Measurements from ENCODE around the gene SLC35F3.

The SLC35F3 gene

DNA sequence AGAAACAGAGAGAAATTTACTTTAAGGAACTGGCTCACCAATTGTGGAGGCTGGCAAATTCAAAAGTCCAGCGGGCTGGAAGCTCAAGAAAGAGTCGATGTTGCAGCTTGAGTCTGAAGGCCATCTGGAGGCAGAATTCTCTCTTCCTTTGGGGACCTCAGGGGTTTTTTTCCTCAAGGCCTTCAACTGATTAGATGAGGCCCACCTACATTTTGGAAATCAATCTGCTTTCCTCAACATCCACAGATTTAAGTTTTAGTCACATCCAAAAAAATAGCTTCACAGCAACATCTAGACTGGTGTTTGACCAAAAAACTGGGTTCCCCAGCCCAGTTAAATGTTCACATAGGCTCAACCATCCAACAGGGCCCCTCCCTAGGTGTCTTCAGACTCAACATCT is 114.9 kb downstream of the SLC35F3 start:
- in situ Hi-C loops (cut with HindIII; ENCODE audit: low sequenced_read_pairs), result no loop called here

DNA sequence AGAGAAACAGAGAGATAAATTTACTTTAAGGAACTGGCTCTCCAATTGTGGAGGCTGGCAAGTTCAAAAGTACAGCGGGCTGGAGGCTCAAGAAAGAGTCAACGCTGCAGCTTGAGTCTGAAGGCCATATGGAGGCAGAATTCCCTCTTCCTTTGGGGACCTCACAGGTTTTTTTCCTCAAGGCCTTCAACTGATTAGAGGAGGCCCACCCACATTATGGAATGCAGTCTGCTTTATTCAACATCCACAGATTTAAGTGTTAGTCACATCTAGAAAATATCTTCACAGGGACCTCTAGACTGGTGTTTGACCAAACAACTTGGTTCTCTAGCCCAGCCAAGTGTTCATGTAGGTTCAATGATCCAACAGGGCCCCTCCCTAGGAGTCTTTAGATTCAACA is 117.8 kb downstream of the SLC35F3 start:
- in situ Hi-C loops (cut with HindIII; ENCODE audit: low sequenced_read_pairs), result no loop called here

DNA sequence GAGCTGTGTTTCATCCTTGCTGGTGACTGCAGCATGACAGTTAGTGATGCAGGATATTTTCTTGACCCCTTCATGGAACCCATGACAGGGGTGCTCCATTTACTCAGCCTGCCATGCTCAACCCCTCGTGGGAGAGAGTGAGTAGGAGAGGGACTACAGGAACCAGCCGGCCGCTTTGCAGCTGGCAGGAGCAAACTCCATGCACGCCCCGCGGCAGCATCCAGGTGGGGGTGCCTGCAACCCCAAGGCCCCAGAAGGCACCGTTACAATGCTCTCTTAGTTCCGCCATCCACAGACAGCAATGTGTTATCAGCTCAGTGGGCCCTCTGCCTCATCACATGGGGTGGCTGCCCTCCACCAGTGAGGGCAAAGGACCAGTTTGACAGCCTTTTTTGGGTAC is 135.1 kb downstream of the SLC35F3 start:
- in situ Hi-C loops (cut with HindIII; ENCODE audit: low sequenced_read_pairs), result no loop called here

DNA sequence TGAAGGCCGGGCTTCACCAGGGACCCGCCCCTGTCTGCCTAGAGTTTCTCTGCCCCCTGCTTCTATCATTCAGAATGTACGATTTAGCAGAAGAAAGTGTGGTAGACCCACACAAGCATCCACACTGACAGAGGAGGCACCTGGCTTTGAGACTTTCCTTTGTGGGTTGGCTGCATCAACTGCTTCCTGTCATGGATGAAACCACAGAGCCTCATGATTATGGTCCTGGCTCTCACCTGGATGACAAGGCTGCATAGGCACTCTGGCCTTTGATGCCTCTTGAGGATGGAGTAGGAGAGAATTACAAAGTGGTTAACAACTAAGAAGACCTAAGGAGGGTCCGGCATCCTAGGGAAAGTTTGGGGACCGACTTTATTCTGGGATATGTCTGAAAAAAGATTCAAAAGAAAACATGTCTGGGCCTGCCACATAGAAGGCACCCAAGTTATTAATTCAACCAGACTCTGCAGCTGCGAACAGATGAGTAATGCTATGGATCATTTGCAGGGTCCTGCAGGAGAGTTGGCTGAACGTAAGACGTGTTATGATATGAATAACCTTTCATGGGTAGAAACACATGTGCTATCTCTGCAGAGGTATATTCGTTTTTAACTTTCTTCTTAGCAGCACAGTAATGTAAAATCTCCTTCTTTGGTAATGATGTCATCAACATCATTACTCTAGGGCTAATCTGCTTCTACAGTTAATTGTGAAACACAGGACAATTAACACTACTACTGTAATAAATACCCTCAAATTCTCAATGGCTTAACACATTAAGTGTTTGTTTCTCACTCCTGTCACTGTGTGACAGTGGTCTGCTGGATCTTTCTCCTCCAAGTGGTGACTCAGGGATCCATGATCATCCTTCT is 136.2 kb downstream of the SLC35F3 start:
- in situ Hi-C loops (cut with HindIII; ENCODE audit: low sequenced_read_pairs), result no loop called here

DNA sequence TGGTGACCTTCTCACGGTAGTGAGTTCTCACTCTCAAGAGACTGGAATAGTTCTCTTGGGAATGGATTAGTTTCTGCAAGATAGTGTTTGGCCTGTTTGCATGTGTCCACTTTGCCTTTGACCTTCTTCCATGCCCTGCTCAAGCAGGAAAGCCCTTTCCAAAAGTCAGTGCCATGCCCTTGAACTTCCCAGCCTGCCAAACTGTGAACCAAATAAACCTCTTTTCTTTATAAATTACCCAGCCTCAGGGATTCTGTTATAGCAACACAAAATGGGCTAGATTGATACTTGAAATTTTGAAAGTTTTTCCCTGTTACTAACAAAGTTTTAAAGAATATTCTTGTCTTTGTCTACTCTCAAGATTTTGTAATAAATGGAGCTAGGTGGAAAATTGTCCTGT is 139.6 kb downstream of the SLC35F3 start:
- in situ Hi-C loops (cut with HindIII; ENCODE audit: low sequenced_read_pairs), result no loop called here

DNA sequence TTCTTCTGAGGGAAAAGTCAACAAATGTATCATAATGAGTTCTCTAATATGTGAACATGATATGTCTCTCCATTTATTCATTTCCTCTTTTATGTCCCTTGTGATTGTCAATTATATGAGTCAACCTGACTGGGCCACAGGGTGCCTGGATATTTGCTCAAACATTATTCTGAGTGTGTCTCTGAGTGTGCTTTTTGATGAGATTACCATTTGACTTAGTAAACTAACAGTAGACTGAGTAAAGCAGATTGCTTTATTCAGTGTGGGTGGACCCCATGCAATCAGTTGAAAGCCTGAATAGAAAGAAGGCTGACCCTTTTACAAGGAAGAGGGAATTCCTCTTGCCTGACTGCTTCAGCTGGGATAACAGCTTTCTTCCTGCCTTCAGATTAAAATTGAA is 142.6 kb downstream of the SLC35F3 start:
- in situ Hi-C loops (cut with HindIII; ENCODE audit: low sequenced_read_pairs), result no loop called here

DNA sequence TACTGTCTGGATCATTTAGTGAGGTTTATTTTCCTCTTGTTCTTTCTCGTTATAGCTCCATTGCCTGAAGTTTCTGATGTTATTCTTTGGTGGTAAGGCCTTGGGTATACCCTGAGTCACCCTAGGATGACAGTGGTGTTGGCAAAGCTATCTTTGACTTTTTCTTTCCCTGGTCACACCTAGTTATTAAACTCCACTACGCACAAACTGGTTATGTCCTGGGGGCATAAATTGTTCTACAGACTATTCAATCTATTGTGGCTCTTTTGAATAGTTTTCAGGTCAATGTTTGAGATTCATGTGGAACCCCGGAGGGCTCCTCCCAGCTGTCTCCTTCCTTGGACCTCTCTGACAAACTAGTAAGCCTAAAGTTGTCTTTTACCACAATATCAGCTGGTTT is 157.7 kb downstream of the SLC35F3 start:
- in situ Hi-C loops (cut with HindIII; ENCODE audit: low sequenced_read_pairs), result loop anchor here (25.0 kb wide), 1 partner anchor 625 kb away; no protein-coding TSS in a partner anchor

DNA sequence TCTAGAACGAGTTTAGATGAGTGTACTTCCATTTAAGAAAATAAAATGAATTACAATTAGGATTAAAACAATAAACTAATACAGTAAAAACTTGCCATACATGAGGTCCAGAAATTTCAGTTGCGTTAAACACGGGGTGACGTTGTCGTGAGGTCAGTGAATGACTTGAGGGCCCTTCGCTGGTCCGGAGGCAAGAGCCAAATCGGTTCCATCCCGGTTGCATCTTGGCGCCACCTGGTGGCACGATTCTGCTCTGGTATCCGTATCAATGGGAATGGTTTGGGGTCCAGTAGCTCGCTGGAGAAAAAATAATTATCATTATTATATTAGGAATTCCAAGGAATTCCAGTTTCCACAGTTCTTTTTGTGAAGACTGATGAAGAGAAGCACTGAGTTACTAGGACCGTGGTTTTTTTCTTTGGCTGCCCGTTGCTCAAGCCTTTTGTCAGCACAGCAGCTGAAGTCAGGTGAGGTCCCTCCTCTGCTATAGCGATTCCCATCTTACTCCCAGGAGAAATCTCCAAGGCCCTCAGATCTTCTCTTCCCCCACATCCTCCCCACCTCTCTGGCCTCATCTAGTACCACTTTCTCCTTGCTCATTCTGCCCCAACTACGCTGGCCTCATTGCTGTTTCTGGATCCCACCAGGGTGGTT is 161.4 kb downstream of the SLC35F3 start:
- in situ Hi-C loops (cut with HindIII; ENCODE audit: low sequenced_read_pairs), result loop anchor here (25.0 kb wide), 1 partner anchor 629 kb away; no protein-coding TSS in a partner anchor

DNA sequence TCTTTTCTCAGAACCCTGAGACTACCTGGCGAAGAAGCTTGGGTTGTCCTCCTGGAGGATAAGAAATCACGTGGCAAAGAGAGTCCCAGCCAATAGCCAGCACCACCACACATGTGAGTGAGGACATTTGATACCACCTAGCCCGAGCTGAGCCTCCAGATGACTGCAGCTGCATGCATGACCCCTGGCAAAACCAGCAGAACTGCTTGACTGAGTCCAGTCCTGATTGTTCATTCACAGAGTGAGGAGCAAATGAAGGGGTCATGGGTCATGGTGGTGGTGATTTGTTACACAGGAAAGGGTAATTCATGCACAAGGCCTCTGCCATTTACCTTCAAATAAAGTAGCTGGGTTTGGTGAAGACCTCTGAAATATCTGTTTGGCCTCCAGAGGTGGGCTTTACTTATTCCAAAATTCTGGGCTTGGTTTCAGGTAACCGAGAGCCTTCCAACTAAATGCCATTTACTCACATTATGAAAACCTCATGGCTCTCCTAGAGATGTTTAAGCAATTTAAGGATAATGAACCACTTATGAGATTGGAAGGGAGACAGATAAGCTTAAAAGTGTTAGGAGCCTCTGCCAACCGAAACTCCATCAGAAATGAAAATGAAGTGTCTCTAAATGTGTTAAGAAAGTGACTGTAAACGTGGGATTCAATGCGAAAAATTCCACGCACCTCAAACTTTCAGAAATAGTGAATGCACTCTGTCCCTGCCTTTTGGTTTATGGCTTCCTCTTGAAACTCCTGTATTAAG is 163.3 kb downstream of the SLC35F3 start:
- in situ Hi-C loops (cut with HindIII; ENCODE audit: low sequenced_read_pairs), result loop anchor here (25.0 kb wide), 1 partner anchor 630 kb away; no protein-coding TSS in a partner anchor

DNA sequence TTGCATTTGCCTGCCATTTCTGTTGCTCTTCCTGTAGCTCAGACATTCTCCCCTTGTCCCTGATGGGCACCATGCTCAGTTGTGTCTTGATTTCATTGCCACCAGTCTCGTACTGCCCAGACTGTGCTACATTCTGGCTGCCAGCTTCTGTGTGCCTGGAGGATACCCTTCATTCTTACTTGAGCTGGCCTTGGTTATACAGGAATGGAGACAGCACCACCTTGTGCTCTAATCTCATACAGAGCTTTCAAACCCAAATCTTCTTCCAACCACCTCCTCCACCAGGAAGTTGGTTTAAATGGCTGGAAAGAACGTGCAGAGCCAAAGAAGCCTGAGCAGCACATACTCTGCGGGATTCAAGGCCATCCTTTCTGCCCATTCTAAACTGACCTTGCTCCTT is 165.3 kb downstream of the SLC35F3 start:
- in situ Hi-C loops (cut with HindIII; ENCODE audit: low sequenced_read_pairs), result loop anchor here (25.0 kb wide), 1 partner anchor 632 kb away; no protein-coding TSS in a partner anchor

DNA sequence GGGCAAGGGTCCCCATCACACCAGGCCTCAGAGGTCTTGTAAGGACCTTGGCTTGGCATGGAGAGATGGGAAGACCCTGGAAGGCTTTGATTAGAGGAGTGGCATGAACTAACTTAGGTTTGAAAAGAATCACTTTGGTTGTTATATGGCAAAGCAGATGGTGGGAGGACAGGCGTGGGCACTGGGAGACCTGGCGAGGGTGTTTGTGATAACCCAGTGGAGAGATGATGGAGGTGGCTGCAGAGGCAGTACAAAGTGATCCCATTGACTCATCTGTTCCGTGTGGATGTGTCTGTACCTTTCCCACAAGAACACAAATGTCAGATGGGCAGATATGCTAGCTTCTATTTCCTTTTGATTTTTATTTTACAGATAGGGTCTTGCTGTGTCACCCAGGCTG is 168.3 kb downstream of the SLC35F3 start:
- in situ Hi-C loops (cut with HindIII; ENCODE audit: low sequenced_read_pairs), result loop anchor here (25.0 kb wide), 1 partner anchor 635 kb away; no protein-coding TSS in a partner anchor

DNA sequence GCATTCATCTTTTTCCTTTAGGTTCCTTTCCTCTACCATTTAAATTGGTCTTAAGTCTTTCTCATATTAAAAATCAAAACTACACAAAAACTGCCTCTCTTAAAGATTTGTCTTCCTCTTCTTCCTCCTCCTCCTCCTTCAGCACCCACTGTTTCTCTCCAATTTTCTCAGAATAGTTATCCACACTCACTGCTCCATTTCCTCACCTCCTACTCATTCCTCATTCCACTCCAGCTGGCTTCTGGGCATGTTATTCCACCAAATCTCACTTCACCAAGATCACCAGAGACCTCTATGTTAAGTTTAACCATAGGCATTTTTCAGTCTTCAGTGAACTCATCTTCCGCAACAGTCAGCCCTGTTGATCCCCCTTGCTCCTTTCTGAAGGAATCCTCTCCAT is 173.7 kb downstream of the SLC35F3 start:
- in situ Hi-C loops (cut with HindIII; ENCODE audit: low sequenced_read_pairs), result no loop called here

DNA sequence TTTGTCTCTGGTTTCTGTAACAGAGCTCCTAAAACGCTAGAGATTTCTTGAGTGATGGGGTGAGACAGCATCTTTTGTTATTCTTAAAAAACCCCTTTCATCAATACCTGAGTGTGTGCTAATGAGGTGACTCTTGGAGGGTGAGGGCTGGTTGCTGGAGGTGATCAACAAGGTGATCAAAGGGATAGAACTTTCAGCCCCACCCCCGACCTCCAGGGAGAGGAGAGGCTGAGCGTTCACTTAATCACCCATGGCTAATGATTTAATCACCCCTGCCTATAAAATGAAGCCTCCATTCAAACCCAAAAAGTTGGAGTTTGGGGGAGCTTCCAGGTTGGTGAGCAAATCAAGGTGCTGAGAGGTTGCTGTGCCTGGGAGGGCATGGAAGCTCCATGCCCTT is 175.4 kb downstream of the SLC35F3 start:
- in situ Hi-C loops (cut with HindIII; ENCODE audit: low sequenced_read_pairs), result no loop called here

DNA sequence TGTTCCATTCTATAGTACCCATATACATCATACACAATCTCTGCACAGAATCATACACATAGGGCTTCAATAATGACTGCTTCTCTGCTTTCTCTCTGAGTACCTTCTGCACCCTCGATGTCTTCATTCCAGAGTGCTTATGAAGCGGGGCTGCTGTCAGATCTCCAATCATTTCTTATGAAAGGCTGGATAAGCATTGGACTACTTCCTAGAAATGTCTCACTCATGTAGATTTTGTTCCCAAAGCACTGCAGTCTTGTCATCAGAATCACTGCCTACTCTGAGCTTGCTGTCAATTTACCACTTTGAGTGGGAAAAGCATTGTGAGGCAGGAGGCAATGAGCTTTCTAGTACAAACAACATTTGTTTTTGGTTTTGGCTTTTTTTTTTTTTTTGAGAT is 179.0 kb downstream of the SLC35F3 start:
- in situ Hi-C loops (cut with HindIII; ENCODE audit: low sequenced_read_pairs), result no loop called here

DNA sequence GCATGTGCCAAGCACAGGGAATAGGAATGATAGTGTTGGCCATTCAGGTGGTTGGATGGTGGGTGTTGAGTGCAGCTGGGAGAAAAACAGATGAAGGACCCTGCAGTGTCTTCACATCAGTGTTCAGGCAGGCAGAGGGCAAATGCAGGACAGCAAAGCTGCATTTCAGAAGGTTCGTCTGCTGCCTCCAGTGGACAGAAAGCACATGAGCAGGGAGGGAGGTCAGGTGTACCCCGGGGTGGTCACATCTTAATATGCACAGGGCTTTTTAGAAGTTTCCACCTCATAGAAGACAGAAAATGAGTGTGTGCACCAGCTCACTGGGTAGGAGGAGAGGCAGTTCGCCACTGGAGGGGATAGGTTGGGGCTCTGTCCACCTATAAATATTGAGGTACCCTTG is 184.9 kb downstream of the SLC35F3 start:
- in situ Hi-C loops (cut with HindIII; ENCODE audit: low sequenced_read_pairs), result no loop called here

DNA sequence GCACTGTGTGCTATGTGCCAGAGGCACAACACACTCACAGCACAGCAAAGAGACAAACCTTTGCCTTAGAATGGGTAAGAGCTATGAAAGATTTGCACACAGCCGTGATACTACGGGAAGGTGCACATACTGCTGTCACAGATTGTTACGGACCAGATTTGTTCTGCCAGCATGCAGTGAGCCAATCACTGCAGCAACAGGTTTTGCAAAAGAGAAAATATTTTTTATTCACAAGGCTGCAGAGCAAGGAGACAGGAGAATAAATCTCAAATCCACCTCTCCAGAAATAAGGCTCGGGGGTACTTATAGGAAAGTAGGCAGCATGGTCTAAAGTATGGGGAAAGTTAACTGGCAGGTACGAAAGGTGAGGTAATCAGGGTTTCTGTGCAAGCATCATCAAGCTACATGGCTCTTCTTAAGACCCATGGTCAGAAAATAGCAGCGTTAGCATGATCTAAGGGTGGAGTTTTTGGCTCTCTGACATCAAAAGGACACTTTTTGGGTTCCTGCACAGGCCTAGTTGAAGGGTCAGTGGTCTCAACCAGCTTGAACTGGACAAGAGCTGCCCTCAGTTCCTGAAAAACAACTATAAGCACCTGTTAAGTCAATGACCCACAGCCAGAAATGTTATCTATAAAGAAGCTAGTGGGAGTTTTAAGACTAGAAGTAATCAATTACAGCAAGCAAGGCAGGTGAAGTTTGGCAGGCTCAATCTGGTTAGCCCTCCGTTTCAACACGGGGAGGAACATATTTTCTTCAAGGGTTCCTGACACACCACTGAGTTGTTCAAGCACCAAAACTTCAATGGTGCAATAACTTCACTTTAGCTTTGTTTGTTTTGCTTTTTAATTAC is 186.0 kb downstream of the SLC35F3 start:
- in situ Hi-C loops (cut with HindIII; ENCODE audit: low sequenced_read_pairs), result no loop called here

DNA sequence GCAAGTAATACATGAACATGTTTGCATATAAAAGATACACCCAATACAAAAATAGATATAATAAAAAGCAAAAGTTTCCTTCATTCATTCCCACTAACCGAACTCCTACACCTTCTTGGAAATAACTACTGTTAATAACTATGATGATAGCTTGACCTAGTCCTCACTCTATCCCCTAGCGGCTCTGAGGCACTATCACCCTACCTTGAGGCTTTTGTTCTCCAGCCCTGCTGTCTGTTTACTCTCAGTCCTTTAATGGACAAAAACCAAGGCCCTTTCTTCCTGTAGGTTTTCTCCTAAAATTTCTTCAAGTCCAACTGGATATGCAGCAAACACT is 186.6 kb downstream of the SLC35F3 start:
- in situ Hi-C loops (cut with HindIII; ENCODE audit: low sequenced_read_pairs), result no loop called here

DNA sequence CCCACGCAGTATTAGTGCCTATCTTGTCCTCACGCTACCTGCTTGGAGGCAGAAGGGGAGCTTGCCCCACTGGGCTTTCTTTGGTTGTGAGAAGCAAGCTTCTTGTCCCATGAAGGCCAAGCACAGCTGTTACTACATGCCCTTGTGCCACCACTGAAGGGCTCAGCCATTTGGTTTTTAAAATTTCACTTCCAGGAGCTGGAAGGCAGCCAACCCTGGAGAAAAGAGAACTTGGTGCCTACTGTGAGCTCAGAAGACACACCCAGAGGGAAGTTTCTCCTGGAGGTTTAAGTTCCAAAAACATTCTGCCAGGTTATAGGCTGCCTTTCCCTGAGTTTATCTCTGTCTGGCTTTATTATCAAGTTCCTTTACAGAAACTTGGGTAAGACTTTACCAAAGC is 187.4 kb downstream of the SLC35F3 start:
- in situ Hi-C loops (cut with HindIII; ENCODE audit: low sequenced_read_pairs), result no loop called here

DNA sequence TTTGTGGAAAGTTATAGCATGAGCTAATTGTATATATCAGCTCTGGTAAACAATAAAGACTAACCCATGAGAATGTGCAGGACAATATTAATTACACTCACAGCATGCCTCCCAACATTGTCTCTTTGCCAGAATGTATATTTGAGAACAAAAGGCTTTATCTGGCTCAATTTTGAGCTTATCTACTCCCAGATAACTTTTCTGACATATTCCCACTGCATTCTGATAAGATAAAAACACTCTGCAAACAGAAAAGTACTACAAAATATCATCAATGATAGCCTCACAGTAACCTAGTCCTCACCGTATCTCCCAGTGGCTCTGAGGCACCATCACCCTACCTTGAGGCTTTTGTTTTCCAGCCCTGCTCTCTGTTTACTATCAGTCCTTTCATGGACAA is 188.6 kb downstream of the SLC35F3 start:
- in situ Hi-C loops (cut with HindIII; ENCODE audit: low sequenced_read_pairs), result no loop called here

DNA sequence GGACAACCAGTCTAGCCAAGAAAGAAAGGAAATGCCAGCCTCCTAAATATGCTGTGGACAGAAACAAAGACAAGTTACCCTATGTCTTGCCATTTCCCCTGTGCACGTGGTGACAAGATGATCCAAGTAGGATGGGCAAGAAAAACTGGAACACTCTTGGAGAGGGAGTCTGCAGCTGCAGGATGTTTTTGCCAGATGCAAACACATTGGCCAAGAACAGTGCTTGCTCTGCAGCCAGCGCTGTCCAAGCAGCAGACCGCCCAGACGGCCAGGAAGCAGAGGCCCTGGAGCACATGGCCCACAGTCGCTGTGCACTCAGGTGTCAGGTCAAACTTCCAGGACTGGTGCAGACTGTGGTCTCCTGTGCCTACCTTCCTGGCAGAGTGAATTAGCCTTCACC is 189.3 kb downstream of the SLC35F3 start:
- in situ Hi-C loops (cut with HindIII; ENCODE audit: low sequenced_read_pairs), result no loop called here

DNA sequence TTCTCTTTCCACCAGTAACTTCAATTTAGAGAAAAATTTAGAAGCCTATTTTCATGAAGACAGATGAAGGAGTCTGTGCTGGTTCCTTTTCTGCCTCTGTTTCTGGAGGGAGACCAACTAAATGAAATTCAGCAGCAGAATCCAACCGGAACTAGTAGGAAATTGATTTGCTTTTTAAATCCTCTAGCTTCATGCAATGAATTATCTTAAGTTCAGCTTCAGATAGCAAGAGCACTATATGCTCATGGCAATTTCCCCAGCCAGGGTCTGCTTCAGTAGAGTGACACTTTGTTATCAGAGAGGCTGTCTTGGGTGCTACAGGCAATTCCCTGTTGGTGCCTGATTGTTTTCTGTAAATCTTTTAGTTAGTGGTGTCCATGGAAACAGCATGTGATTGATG is 189.7 kb downstream of the SLC35F3 start:
- in situ Hi-C loops (cut with HindIII; ENCODE audit: low sequenced_read_pairs), result no loop called here

All from DLD1 (cell line).